BJ (cell line): ENCODE data around the gene TRIM24. TPM values are rescaled to one million over a fixed set of nuclear protein-coding genes. Genes with fewer than 3 reads are reported as not detected.

ENCODE experiments used
- CTCF ChIA-PET: fragments of 350-600 bp; formaldehyde crosslinking; extraction: SDS; loops from one replicate; lab custom pipeline; 2021; ENCODE audit warnings: antibody characterized with exemption, inconsistent platforms; lab: Yijun Ruan, JAX
- POLR2A ChIA-PET: fragments of 300-600 bp; sonication (Branson Sonifier 250); formaldehyde crosslinking; extraction: SDS; loops from one replicate; lab custom pipeline; 2021; ENCODE audit warnings: antibody characterized with exemption; lab: Charles Lee
- DNase-seq: peaks from one replicate; pipeline ENCODE4 v3.0.0-alpha.2; 2011; ENCODE audit warnings: low read depth
- H3K27me3 ChIP-seq: 2 replicates; pipeline ENCODE4 v1.6.0; 2011; ENCODE audit warnings: low read length; ENCODE audit not compliant: control insufficient read depth, insufficient read depth
- H3K36me3 ChIP-seq: 2 replicates; pipeline ENCODE4 v1.5.1; 2011; ENCODE audit warnings: low read length; ENCODE audit not compliant: control insufficient read depth, insufficient read depth
- H3K4me3 ChIP-seq: 2 replicates; pipeline ENCODE4 v1.5.1; 2011; ENCODE audit warnings: low read depth, mild to moderate bottlenecking, control low read depth, low read length
- polyA plus RNA-seq: library from polyadenylated mRNA; depleted of rRNA; stranded (reverse); fragments of >200 nt; gene quantifications from 2 replicates; pipeline ENCODE4 v1.2.3, GENCODE V29; 2011
- TF ChIP-seq, protein P1 (sequence below): IDR thresholded peaks from 2 replicates; pipeline ENCODE4 v1.5.1; 2011; ENCODE audit warnings: low read depth, mild to moderate bottlenecking, control low read depth, inconsistent platforms, low read length, moderate library complexity; ENCODE audit not compliant: insufficient read depth

Gene TRIM24
- polyA plus RNA-seq, 1 experiment: 4.2 TPM

DNA sequence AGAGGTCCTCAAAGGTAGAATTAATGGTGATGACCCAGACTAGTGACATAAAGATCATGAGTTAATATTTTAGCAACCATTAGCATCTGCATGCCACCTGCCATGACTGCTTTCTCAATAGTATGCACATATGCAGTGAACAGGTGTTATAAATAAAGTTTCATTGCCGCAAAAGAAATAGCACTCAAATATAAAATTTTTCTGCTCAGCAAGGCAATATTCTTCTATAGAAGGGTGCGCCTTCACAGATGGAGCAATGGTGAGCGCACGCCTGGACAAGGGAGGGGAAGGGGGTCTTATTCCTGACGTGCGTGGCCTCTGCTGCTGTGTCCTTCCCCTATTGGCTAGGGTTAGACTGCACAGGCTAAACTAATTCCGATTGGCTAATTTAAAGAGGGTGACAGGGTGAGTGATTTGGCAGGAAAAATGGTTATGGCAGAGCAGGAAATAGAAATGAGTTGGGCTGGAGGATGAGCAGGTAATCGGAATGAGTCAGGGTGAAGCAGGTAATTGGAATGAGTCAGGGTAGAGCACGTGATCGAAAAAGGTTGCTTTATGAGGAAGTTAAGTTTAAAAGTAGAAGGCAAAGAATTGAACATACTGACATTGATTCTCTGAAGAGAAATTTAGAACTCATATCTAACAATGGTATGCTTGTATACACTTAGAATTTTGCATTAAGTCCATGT is 24.7 kb upstream of the TRIM24 start:
- Histone ChIP-seq H3K4me3 (no peak overlapping the region), H3K27me3 (no peaks in the 10 kb centered on the region), H3K36me3 (no peaks in the 10 kb centered on the region)
- CTCF ChIA-PET: no interaction called here
- POLR2A ChIA-PET: no interaction called here
- no peak for DNase-seq
- TF ChIP-seq, protein P1, sequence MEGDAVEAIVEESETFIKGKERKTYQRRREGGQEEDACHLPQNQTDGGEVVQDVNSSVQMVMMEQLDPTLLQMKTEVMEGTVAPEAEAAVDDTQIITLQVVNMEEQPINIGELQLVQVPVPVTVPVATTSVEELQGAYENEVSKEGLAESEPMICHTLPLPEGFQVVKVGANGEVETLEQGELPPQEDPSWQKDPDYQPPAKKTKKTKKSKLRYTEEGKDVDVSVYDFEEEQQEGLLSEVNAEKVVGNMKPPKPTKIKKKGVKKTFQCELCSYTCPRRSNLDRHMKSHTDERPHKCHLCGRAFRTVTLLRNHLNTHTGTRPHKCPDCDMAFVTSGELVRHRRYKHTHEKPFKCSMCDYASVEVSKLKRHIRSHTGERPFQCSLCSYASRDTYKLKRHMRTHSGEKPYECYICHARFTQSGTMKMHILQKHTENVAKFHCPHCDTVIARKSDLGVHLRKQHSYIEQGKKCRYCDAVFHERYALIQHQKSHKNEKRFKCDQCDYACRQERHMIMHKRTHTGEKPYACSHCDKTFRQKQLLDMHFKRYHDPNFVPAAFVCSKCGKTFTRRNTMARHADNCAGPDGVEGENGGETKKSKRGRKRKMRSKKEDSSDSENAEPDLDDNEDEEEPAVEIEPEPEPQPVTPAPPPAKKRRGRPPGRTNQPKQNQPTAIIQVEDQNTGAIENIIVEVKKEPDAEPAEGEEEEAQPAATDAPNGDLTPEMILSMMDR: no peak

DNA sequence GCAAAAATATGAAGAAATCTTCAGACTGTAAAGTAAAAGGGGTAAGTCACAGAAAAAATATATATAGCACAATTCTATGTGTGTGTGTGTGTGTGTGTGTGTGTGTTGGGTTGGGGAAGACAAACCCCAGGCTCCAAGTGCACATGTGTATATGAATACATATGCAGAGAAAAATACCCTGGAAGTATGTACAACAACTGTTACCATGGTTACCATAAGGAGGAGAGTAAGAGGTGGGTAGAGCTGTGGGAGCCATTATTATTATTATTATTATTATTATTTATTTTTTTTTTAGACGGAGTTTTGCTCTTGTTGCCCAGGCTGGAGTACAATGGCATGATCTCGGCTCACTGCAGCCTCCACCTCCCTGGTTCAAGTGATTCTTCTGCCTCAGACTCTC is 23.7 kb upstream of the TRIM24 start:
- ChIA-PET POLR2A (no interaction called here), CTCF (no interaction called here)
- TF ChIP-seq, protein P1: no peak
- no peak for DNase-seq
- Histone ChIP-seq H3K36me3 (no peaks in the 10 kb centered on the region), H3K4me3 (no peak overlapping the region), H3K27me3 (no peaks in the 10 kb centered on the region)

DNA sequence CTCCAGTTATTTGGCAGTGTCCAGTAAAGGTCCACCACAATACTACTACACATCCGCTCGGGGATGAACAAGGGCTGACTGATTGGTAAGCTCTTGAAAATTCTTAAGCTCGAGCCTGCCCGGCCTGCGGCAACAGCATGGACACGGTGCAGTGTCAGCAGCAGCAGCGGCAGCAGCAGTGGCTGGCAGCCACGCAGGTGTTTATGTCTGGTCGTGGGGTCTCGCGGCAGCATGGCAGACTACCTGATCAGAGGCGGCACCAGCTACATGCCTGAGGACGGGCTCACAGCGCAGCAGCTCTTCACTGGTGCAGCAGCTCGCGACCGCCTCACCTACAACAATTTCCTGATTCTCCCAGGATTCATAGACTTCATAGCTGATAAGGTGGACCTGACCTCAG is 19.6 kb upstream of the TRIM24 start:
- Histone ChIP-seq H3K36me3 (no peaks in the 10 kb centered on the region), H3K27me3 (no peaks in the 10 kb centered on the region), H3K4me3 (no peak overlapping the region)
- CTCF ChIA-PET: interaction anchor here (0.6 kb wide), 1 partner anchor 253 kb away, joined by 3 read pairs; no protein-coding TSS in a partner anchor
- POLR2A ChIA-PET: no interaction called here
- no peak for DNase-seq
- TF ChIP-seq, protein P1: no peak

DNA sequence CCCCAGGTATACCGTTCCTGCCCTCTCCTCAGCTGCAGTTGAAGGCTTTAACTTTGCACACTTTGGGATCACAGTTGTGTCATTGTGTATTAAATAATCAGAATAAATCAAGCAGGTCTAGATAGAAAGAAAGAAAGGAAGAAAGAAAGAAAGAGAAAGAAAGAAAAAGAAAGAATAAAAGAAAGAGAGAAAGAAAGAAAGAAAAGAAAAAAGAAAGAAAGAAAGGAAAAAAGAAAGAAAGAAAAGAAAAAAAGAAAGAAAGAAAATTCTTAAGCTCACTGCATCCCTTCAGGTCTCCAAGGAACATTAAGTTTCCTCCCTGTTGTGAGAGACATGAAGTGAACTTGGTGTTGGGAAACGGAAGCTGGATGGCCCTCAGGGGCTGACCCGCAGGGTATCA is 17.2 kb upstream of the TRIM24 start:
- no peak for DNase-seq
- ChIA-PET CTCF (no interaction called here), POLR2A (no interaction called here)
- Histone ChIP-seq H3K36me3 (no peaks in the 10 kb centered on the region), H3K4me3 (no peak overlapping the region), H3K27me3 (no peaks in the 10 kb centered on the region)
- TF ChIP-seq, protein P1: no peak

DNA sequence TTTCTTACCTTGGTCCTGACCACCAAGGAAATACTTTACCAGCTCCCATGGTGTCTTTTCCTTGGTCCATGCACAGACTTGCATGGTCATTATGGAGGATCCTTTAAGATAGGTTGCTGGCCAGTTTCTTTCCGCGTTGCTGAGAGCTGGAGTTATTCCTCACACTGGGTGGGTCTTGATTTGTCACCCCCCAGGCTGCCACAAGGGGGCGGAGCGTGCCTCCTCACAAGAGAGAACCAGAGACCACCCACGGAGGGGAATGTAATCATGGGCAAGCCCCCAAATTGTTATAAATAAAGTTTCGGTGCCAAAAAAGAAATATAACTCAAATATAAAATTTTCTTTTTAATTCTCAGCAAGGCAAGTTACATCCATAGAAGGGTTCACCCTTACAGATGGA is 10.5 kb upstream of the TRIM24 start:
- no peaks in the 10 kb centered on the region for H3K36me3 ChIP-seq
- POLR2A ChIA-PET: no interaction called here
- TF ChIP-seq, protein P1: peak; percentile 30; the same call in 1 of the 2 replicates
- H3K4me3 ChIP-seq: no peak overlapping the region
- CTCF ChIA-PET: interaction anchor here (1.4 kb wide), 1 partner anchor 10 kb away, joined by 4 read pairs; the partner anchor contains the start of gene TRIM24
- DNase-seq: no peak
- H3K27me3 ChIP-seq: no peaks in the 10 kb centered on the region
